22Rv1 (cell line): ENCODE data around the gene IDH3G.

Source experiments
- H3K27ac ChIP-seq: fragments of 450-650 bp; 2 replicates; pipeline ENCODE4 v1.5.1; 2017
- CTCF ChIP-seq: fragments of 450-650 bp; IDR thresholded peaks from 2 replicates; pipeline ENCODE4 v1.5.1; 2017; ENCODE audit warnings: mild to moderate bottlenecking
- ZFX ChIP-seq: fragments of 450-650 bp; IDR thresholded peaks from 2 replicates; pipeline ENCODE4 v1.6.1; 2017; ENCODE audit warnings: antibody characterized with exemption, borderline replicate concordance

Gene IDH3G

GRCh38 chrX:153794897-153795816 is 982 bp upstream of the IDH3G start:
- TF ChIP-seq ZFX (no peak), CTCF (no peak)
- H3K27ac ChIP-seq = peak overlapping the region; percentile 76

GRCh38 chrX:153793291-153793690 is 884 bp downstream of the IDH3G start:
- TF ChIP-seq CTCF (no peak), ZFX (no peak)

DNA sequence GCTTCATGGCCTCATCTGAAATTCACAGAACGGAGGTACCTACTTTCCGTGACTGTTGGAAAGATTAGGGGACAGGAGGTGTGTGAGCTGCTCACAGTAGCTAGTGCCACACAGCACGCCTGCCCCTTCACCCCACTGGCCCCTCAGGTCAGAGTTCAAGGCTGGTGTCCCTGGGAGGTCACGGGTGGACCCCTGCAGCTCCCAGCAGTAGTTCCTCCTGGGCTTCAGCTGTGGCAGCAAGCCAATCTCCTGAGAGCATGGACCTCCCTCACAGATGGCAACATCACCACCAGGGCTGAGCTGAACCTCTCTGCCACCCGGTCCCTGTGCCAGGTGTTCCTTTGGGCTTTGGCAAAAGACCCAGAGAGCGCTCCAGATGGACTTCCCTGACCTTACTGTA is 1.8 kb downstream of the IDH3G start:
- H3K27ac ChIP-seq = no peak overlapping the region
- no peak for TF ChIP-seq ZFX
- TF ChIP-seq CTCF = no peak

More at GRCh38 chrX:153793291-153793690, 884 bp downstream of the IDH3G start:
- peak overlapping the region; percentile 76 for H3K27ac ChIP-seq

DNA sequence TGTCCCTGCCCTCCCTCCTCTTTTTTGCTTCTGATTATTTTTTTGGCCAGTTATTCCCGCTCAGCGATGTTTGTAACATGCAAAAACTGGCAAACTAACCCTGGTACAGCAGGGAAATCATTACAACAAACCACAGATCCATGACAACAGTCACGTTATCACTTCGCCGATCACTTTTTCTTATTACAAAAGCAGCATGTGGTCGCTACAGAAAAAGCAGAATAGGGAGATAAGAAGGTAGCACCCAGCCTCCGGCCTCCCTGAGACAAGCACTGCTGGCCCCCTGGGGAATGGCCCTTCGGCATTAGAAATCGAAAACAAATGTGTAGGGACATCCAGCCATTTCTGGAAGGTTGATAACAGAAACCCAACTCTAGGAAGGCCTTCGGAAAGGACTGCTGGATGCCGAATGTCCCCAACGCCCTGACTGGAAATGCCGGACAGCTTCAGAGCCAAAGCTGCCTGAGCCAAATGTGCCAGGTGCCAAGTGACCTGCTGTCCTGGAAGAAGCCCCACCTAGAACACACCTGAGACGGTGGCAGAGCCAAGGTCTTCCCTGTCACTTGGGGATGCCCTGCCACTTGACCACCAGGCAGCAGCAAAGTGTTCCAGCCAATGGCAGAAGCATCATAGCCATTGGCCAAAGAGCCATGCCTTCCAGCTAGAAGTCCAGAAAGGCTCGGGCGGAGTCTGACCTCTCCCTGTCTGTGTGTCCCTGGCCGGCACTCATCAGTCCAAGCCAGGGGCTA is 2.9 kb downstream of the IDH3G start:
- TF ChIP-seq ZFX = no peak
- no peak for TF ChIP-seq CTCF
- H3K27ac ChIP-seq = no peak overlapping the region

DNA sequence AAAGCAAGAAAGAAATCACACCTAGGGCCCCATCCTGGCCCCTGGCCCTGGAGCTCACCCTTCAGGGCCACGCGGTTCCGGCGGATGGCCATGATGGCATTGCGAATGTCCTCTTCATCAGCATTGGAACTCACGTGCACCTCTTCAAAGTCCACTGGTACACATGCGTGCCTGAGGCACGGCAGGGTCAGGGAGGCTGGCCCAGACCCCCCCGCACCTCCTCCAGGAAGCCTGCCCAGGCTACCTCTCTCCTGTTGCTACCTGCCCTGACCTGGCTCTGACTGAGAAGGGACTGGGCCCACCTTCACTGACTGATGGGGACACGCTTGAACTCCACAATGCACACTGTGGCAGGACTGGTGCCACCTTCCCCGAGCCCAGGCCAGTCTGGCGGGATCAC is 4.5 kb downstream of the IDH3G start:
- TF ChIP-seq CTCF (no peak), ZFX (no peak)
- H3K27ac ChIP-seq = no peak overlapping the region

DNA sequence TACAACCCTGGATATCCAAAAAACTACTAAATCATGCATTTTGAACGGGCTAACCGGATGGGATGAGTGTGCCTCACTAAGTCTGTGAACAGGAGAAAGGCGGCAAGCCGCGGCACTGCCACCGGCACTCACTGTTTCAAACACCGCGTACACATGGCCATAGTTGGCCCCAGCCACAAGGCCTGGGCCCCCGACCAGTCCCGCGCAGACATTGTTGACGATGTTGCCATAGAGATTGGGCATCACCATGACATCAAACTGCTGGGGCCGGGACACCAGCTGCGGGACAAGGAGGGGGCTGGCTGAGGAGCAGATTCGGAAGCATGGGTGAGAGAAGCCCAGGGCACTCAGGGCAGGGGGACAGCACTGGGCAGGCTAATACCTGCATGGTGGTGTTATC is 7.5 kb downstream of the IDH3G start:
- H3K27ac ChIP-seq = no peak overlapping the region
- TF ChIP-seq ZFX = no peak
- no peak for TF ChIP-seq CTCF
